ENCODE data around the gene NRL.
A peak's percentile ranks its signal among the peaks of the same experiment; 100 is the strongest.
"Not testable (repeated sequence)": the region's sequence is repeated elsewhere in the genome, so short reads cannot be mapped to it uniquely, and the experiment has no call there.

Gene NRL

GRCh38 chr14:24123424-24124417 is 9.0 kb upstream of the NRL start:
- peak; percentile 96 for DNase-seq

DNA sequence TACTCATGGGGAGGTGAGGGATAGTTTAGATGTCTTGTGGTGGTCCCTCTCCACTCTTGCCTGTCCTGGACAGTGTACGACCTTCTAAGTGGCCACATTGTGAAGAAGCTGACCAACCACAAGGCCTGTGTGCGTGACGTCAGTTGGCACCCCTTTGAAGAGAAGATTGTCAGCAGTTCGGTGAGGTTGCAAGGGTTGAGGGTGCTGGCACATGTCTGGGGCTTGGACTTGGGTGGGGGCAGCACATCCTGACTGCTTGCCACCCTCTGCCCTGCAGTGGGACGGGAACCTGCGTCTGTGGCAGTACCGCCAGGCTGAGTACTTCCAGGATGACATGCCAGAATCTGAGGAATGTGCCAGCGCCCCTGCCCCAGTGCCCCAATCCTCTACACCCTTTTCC is 8.1 kb upstream of the NRL start:
- peak; percentile 55 for DNase-seq

- peak; percentile 61 for DNase-seq
These were observed 7.7 kb upstream of the NRL start for GRCh38 chr14:24122416-24122815.

DNA sequence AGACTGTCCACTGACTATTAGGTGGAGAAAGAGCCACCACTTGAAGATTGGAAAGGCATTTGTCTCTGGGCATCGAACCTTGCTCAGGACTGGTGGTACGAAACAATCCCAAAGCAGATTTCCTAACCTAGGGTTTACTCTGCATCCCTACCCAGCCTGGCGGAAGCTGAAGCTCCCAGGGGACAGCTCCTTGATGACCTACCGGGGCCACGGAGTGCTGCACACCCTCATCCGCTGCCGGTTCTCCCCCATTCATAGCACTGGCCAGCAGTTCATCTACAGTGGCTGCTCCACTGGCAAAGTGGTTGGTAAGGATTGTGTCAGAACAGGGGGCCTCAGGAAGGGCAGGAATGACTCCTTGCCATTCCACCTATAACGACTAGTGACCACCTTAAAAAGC is 6.5 kb upstream of the NRL start:
- DNase-seq, result no peak

- DNase-seq, result no peak
These were observed 4.9 kb upstream of the NRL start for GRCh38 chr14:24119691-24120090.

DNA sequence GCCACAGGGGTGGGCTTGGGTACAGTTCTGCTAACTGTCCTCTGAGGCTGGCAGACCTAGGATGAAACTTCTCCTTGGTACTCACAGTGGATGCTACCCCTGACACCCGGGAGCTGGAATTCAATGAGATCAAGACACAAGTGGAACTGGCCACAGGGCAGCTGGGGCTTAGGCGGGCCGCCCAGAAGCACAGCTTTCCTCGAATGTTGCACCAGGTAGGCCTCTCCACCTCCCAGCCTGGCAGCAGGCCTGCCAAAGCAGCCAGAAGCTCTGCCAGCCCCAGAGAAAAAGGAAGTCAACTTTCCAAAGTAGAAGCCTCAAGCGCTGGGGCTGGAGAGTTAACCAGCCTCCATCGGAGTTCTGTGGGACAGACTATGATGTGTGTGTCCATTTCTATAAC is 2.4 kb upstream of the NRL start:
- no peak for DNase-seq

DNA sequence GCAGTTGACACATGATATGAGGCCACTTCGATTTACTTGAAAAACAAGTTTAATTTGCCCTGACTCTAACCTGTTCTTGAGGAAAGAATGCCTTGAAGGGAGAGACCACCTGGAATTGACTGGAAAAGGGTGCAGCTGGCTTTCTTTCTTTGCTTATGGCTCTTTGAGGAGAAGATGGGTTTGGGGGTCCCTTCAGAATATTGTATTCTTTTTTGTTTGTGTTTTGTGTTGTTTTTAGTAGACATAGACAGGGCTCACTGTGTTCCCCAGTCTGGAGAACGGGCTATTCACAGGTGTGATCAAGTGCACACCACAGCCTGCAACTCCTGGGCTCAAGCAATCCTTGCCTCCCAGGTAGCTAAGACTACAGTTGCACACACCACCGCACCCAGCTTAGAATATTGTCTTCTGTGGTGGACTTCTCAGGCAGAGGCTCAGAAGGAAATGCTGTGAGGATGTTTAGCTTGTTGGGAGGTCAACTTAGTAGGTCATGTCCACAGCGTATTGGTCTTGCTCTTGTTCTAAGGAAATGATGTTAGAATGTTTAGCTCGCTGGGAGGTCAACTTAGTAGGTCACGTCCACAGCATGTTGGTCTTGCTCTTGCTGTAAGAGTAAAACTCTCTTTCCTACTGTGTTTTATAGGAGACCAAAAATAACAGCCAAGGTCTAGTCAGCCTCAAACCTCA is 1.5 kb upstream of the NRL start:
- DNase-seq, result no peak

GRCh38 chr14:24115422-24116127 is 826 bp upstream of the NRL start:
- no peak for DNase-seq

DNA sequence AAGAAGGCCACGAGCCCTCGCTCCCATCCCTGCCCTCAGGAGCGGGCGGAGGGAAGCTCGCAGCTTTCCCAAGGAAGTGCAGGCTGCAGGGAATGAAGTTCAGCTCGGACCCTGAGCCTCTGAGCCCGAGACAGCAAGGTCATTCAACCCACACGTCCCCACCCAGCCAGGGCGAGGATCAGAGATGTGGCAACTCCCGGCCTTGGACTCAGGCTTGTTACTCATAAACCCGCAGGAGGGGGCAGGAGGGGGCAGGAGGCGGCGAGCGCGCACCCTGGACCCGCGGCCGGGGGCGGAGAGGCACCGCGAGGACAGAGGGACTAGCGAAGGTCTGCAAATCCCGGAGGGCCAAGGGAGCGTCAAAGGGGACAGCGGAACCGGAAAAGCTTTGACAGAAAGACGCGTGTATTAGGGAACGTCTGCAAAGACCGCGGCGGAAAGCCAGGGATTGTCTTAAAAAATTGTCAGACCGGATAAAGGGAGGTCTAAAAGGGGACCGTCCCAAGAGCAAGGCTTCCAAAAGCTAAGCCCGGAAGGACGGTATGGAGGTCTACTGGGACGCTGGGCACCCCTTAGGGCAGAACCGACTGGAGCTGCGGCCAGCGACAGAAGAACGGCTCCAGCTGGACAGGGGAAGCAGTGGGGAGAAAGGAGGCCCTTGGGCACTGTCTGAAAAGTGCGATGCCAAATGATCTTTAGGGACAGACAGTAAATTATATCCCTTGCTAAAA is 783 bp downstream of the NRL start:
- DNase-seq, result peak; percentile 93

- DNase-seq, result no peak
These were observed 1.4 kb downstream of the NRL start for GRCh38 chr14:24113379-24113800.

- no peak for DNase-seq
These were observed 4.2 kb downstream of the NRL start for GRCh38 chr14:24110523-24110922.

DNA sequence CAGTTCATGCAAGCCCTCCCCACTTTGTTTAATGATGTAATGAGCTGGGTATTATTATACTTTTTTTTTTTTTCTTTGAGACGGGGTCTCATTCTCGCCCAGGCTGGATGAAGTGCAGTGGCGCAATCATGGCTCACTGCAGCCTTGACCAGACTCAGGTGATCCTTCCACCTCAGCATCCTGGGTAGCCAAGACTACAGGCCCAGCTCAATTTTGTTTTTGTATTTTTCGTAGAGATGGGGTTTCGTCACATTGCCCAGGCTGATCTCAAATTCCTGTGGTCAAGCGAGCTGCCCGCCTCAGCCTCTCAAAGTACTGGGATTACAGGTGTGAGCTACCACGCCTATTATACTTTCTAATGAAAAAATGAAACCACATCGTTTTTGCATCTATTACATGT is 4.7 kb downstream of the NRL start:
- no peak for DNase-seq

- no peak for DNase-seq
These were observed 6.3 kb downstream of the NRL start for GRCh38 chr14:24108336-24108874.

- DNase-seq, result no peak
These were observed 8.0 kb downstream of the NRL start for GRCh38 chr14:24106672-24107271.

DNA sequence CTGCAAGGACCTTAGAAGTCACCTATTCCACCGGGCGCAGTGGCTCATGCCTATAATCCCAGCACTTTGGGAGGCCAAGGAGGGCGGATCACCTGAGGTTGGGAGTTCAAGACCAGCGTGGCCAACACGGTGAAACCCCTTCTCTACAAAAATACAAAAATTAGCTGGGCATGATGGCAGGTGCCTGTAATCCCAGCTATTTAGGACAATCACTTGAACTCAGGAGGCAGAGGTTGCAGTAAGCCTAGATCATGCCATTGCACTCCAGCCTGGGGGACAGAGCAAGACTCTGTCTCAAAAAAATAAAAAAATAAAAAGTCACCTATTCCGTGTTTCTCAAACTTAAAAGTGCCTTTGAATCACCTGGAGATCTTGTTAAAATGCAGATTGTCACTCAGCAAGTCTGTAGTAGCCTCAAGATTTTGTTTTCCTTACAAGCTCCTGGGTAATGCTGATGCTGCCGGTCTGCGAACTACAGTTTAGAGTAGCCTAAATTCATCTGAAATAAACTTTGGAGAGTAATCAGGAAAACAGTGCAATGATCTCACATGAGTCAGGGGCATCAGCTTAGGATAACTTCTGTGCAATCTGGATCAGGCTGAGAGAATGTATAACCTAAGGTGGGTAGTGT is 9.0 kb downstream of the NRL start:
- not testable (repeated sequence) for DNase-seq

DNA sequence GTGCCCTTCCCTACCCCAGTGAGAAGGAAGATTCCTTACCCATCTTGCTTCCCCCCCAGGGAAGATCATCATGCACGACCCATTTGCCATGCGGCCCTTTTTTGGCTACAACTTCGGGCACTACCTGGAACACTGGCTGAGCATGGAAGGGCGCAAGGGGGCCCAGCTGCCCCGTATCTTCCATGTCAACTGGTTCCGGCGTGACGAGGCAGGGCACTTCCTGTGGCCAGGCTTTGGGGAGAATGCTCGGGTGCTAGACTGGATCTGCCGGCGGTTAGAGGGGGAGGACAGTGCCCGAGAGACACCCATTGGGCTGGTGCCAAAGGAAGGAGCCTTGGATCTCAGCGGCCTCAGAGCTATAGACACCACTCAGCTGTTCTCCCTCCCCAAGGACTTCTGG is 11.3 kb downstream of the NRL start:
- DNase-seq, result no peak

DNA sequence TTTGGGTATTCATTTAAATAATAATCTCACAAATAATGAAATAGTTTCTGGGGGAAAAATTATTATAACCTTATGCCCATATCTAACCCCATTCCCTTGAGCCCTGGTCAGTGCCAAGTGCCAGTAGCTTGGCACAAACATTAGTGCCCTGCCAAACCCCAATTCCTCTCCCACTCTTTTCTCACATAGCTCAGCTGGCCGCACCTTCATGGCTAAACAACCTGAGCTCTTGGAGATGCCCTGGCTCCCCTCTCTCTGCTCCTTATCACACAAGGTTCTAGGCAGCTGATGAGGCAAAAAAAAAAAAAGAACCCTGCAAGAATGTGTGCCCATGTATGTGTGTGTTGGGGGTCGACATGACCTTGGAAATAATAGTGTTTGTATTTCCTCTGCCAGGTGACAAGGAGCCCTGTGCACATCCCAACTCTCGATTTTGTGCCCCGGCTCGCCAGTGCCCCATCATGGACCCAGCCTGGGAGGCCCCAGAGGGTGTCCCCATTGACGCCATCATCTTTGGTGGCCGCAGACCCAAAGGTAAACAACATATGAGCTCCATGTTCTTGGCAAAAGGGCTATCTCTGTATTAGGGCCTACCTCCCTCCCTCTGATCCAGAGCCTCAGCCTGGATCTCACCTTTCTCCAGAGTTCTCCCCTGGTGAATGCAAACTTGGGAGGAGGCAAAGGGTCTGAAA is 12.2 kb downstream of the NRL start:
- DNase-seq, result no peak

- DNase-seq, result no peak
These were observed 13.7 kb downstream of the NRL start for GRCh38 chr14:24100982-24101494.

GRCh38 chr14:24100197-24100981 is 14.4 kb downstream of the NRL start:
- DNase-seq, result no peak

All from hematopoietic multipotent progenitor cell treated with erythropoietin and hydrocortisone succinate and interleukin-3 and kit ligand, for 8 days (in vitro differentiated cells).